IgD-negative memory B cell (primary cell): ENCODE measurements around the gene RPL18A. TPM values are rescaled to one million over a fixed set of nuclear protein-coding genes. Genes with fewer than 3 reads are reported as not detected.
"Not testable (repeated sequence)": the region's sequence is repeated elsewhere in the genome, so short reads cannot be mapped to it uniquely, and the experiment has no call there.

Experiments
- H3K27ac Mint-ChIP-seq, 3 donors: one replicate each; pipeline ENCODE4 v1.8.0; 2020 to 2022; ENCODE audit warnings: mild to moderate bottlenecking in 3 of 3, mixed read lengths in 3 of 3, moderate library complexity in 1 of 3
- H3K27me3 Mint-ChIP-seq: one replicate; pipeline ENCODE4 v1.8.0; 2021; ENCODE audit warnings: mixed read lengths
- H3K36me3 Mint-ChIP-seq: one replicate; pipeline ENCODE4 v1.8.0; 2020; ENCODE audit warnings: mild to moderate bottlenecking, mixed read lengths
- H3K4me1 Mint-ChIP-seq, 3 donors: one replicate each; pipeline ENCODE4 v1.8.0; 2020 to 2022; ENCODE audit warnings: mixed read lengths in 3 of 3, mild to moderate bottlenecking in 1 of 3
- H3K4me3 Mint-ChIP-seq, 4 donors: one replicate each; pipeline ENCODE4 v1.8.0; 2020 to 2022; ENCODE audit warnings: mild to moderate bottlenecking in 4 of 4, mixed read lengths in 4 of 4, moderate library complexity in 3 of 4
- H3K9me3 Mint-ChIP-seq, 3 donors: one replicate each; pipeline ENCODE4 v1.8.0; 2020 to 2021; ENCODE audit warnings: mixed read lengths in 3 of 3, mild to moderate bottlenecking in 1 of 3
- polyA plus RNA-seq: library from polyadenylated mRNA; unstranded; fragments of 300-500 nt; fragmentation: Illumina TruSeq; gene quantifications from one replicate; pipeline ENCODE4 v1.2.3, GENCODE V29; 2021

The RPL18A gene
- polyA plus RNA-seq, 1 donor from 2014 or later = 5,234 TPM

DNA sequence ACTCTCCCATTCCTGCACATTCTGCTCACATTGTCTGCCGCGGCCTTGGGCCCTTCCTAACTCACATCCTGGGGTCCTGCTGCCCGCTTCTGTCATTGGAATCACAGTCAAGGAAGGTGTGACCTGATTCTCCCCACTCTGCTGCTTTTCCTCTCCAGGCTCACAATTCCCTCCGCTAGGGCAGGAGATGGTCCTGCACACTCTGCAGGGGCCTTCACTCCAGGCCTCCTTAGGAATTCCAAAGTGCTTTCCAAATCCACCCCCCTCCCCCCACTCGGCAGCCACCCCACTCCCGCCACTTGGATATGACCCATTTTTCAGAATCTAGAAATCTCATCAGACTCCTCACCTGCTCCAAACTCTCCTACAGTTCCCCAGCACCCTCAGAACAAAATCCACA is 9.0 kb downstream of the RPL18A start:
- Mint-ChIP-seq H3K4me3 (peak overlapping the region in 2 of 4 donors; percentile 14 to 63), H3K27ac (peak overlapping the region in 1 of 3 donors; percentile 59), H3K36me3 (no peaks in the 10 kb centered on the region), H3K4me1 (peaks cover 0 to 2% (median 0%) of the 10 kb centered on the region in 3 donors), H3K9me3 (no peaks in the 10 kb centered on the region), H3K27me3 (peaks cover 13% of the 10 kb centered on the region)

DNA sequence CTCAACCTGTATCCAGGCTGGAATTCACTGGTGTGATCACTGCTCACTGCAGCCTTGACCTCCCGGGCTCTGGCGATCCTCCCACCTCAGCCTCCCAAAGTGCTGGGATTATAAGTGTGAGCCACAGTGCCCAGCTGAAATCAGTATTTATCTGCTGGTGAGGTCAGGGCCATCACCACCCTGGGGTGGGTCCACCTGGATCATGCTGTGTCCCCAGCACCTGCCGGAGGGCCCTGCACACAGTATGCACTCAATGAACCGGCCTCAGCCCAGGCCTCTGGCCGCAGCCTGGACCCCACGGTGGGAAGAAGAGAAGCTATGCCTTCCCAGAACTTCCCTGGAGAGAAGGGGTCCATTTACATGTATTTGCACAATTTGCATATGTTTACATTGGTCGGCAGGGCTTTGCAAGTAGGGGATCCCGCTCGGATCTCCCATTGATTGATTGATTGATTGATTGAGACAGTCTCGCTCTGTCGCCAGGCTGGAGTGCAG is 9.5 kb downstream of the RPL18A start:
- Mint-ChIP-seq H3K9me3 (no peaks in the 10 kb centered on the region), H3K4me1 (peaks cover 0 to 2% (median 0%) of the 10 kb centered on the region in 3 donors), H3K27me3 (peaks cover 13% of the 10 kb centered on the region), H3K4me3 (peak overlapping the region in 2 of 4 donors; percentile 14 to 63), H3K36me3 (no peaks in the 10 kb centered on the region), H3K27ac (peak overlapping the region in 1 of 3 donors; percentile 59)

DNA sequence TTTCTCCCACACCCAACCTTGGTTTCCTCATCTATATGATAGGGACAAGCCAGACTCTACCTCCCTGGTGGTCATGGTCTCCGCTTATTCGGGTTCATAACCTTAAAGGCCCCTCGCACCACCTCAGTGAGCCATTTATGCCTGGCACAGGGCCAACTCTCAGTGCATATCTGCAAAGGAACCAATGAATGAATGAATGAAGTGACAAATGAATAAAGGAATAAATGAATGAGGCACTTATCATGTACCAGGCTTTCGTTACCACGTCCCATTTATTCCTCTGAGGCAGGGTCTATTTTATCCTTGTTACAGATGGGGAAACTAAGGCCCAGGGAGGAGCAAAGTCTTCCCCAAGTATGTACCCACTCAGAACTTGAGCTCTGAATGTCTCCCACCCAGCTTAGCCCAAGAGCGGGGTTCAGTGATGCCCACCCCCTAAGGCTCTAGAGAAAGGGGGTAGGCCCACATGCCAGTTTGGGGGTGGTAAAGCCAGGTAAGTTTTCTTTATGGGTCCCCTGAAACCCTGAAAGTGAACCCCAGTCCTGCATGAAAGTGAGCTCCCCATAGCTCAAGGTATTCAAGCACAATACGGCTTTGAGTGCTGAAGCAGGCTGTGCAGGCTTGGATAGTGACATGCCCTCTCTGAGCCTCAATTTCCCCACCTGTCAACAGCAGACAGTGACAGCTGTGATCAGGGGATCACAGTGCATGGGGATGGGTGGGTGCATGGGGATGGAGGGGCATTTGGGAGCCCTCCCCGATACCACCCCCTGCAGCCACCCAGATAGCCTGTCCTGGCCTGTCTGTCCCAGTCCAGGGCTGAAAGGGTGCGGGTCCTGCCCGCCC is 11.5 kb downstream of the RPL18A start:
- peak overlapping the region in 2 of 3 donors; percentile 7 to 21 for H3K27ac Mint-ChIP-seq
- H3K9me3 Mint-ChIP-seq = no peaks in the 10 kb centered on the region
- H3K27me3 Mint-ChIP-seq = peaks cover 15% of the 10 kb centered on the region
- H3K36me3 Mint-ChIP-seq = no peaks in the 10 kb centered on the region
- H3K4me3 Mint-ChIP-seq = peak overlapping the region in 3 of 4 donors; percentile 16 to 53 (median 51)
- H3K4me1 Mint-ChIP-seq = peaks cover 0 to 2% (median 1%) of the 10 kb centered on the region in 3 donors

DNA sequence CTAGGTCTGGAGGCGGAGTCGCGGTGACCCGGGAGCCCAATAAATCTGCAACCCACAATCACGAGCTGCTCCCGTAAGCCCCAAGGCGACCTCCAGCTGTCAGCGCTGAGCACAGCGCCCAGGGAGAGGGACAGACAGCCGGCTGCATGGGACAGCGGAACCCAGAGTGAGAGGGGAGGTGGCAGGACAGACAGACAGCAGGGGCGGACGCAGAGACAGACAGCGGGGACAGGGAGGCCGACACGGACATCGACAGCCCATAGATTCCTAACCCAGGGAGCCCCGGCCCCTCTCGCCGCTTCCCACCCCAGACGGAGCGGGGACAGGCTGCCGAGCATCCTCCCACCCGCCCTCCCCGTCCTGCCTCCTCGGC is 12.2 kb downstream of the RPL18A start, which contains the start of gene SLC5A5:
Gene SLC5A5, plus strand, starts transcription at position 68 of the 373 bp plus-strand sequence. CDS start 375 bp downstream, outside the sequence.
- no peaks in the 10 kb centered on the region for H3K36me3 Mint-ChIP-seq
- peak within 1 kb of the TSS in 2 of 3 donors; percentile 32 to 50 for H3K27ac Mint-ChIP-seq
- H3K9me3 Mint-ChIP-seq = no peaks in the 10 kb centered on the region

DNA sequence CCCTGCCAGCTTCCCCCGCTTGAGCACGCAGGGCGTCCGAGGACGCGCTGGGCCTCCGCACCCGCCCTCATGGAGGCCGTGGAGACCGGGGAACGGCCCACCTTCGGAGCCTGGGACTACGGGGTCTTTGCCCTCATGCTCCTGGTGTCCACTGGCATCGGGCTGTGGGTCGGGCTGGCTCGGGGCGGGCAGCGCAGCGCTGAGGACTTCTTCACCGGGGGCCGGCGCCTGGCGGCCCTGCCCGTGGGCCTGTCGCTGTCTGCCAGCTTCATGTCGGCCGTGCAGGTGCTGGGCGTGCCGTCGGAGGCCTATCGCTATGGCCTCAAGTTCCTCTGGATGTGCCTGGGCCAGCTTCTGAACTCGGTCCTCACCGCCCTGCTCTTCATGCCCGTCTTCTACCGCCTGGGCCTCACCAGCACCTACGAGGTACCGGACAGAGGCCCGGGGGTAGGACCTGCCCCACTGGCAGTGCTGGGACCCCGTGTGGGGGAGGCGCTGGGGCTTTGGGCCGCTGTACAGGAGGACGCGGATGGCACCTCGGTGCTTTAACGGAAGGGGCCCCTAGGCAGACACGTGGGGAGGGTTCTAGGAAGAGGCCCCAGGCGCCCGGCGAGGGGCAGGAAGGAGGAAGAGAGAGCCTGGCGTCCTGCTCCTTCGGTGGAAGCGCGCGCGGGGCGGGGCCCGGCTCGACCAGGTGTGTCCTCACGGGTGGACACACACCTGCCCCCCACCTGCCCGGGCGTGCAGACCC is 12.7 kb downstream of the RPL18A start:
- H3K4me3 Mint-ChIP-seq = peak overlapping the region; percentile 30 to 81 (median 49)
- H3K27ac Mint-ChIP-seq = peak overlapping the region in 1 of 3 donors; percentile 32
- H3K4me1 Mint-ChIP-seq = peaks cover 0 to 2% (median 1%) of the 10 kb centered on the region in 3 donors
- H3K36me3 Mint-ChIP-seq = no peaks in the 10 kb centered on the region
- no peaks in the 10 kb centered on the region for H3K9me3 Mint-ChIP-seq
- H3K27me3 Mint-ChIP-seq = peaks cover 15% of the 10 kb centered on the region

More for the DNA sequence above, 12.2 kb downstream of the RPL18A start, which contains the start of gene SLC5A5:
- Mint-ChIP-seq H3K4me3 (peak within 1 kb of the TSS; percentile 30 to 81 (median 60)), H3K4me1 (peaks cover 0 to 2% (median 1%) of the 10 kb centered on the region in 3 donors), H3K27me3 (peaks cover 15% of the 10 kb centered on the region)

DNA sequence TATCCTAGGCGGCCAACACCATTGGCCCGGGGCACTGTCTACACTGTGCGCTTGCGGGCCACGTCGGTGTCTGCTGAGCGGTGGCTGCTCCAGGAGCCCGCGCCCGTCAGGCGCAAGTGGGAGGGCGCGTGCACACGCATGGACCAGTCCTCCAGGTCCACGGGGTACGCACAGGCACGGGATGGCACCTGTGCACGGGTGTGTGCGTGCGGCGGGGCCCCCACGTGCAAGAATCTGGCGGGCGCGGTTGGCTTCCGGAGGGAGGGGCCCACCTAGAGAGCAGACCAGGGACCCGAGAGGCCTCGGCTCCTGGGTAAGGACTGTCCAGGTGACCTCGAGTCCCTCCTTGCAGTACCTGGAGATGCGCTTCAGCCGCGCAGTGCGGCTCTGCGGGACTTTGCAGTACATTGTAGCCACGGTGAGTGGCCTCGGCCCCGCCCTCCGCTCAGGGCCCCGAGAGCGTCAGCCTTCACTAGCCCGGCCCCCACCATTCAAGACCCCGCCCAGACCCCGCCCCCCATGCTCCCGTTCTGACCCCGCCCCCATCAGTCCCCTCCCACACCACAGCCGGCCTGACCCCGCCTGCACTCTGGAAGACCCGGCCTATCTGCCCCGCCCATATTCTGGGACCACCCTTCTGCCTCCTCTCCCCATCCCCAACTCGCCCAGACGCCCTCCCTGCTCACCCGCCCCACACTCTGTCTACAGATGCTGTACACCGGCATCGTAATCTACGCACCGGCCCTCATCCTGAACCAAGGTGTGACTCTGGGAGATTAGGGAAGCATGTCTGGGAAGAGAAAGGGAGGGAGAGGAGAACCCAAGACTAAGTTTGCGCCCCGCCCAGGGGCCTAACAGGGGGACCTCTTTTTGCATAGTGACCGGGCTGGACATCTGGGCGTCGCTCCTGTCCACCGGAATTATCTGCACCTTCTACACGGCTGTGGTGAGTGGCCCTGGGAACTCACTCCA is 14.4 kb downstream of the RPL18A start:
- Mint-ChIP-seq H3K4me1 (peaks cover 0 to 2% (median 1%) of the 10 kb centered on the region in 3 donors), H3K27me3 (peaks cover 15% of the 10 kb centered on the region), H3K36me3 (no peaks in the 10 kb centered on the region), H3K27ac (peak overlapping the region in 2 of 3 donors; percentile 79 to 84), H3K9me3 (no peaks in the 10 kb centered on the region), H3K4me3 (peak overlapping the region; percentile 68 to 88 (median 78))

DNA sequence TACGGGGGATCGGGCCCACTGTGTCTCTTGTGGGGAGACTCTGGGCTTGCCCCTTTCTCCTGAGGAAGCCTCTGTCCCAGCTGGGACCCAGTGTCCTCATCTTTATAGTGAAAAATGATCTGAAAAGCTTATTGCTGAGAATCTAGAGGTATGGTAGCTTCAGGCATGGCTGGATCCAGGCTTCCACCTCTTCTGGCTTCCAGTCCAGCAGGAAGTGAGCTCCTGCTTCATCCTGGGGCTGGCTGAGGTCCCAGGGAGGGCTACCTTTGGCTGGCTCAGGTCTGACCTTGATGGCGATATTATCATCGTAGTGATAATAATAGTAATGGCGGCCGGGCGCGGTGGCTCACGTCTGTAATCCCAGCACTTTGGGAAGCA is 15.0 kb downstream of the RPL18A start:
- Mint-ChIP-seq H3K27ac (peak overlapping the region in 2 of 3 donors; percentile 78 to 84), H3K4me3 (peak overlapping the region in 3 of 4 donors; percentile 22 to 85 (median 23)), H3K36me3 (no peaks in the 10 kb centered on the region), H3K9me3 (no peaks in the 10 kb centered on the region), H3K27me3 (peaks cover 15% of the 10 kb centered on the region), H3K4me1 (peaks cover 0 to 2% (median 1%) of the 10 kb centered on the region in 3 donors)

DNA sequence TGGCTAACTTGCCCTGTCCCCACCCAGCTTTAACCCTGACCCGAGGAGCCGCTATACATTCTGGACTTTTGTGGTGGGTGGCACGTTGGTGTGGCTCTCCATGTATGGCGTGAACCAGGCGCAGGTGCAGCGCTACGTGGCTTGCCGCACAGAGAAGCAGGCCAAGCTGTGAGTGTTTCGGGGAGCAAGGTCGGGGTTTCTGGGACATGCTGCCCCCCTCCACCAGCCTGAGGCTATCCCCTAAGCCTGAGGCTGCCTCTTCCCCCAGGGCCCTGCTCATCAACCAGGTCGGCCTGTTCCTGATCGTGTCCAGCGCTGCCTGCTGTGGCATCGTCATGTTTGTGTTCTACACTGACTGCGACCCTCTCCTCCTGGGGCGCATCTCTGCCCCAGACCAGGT is 18.0 kb downstream of the RPL18A start:
- Mint-ChIP-seq H3K4me3 (no peak overlapping the region), H3K27ac (no peak overlapping the region), H3K4me1 (peaks cover 1 to 5% (median 5%) of the 10 kb centered on the region in 3 donors), H3K9me3 (no peaks in the 10 kb centered on the region), H3K27me3 (peaks cover 8% of the 10 kb centered on the region), H3K36me3 (no peaks in the 10 kb centered on the region)

DNA sequence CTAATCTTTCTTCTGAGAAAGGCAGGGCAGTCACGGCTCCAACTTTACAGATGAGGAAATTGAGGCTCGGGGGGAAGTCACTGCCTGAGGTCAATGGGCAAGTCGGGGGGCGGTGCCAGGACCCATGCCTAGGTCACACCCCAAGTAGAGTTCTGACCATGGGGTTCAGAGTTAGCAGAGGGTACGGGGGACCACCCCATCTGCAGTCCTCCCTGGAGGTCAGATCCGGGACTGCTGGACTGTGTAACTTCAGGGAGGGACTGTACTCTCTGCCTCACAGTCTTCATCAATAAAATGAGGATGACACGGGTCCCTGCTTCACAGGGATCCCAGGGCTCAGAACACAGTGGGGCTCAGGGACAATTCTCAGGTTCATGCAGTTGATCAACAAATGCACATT is 19.8 kb downstream of the RPL18A start:
- Mint-ChIP-seq H3K27ac (no peak overlapping the region), H3K4me3 (no peak overlapping the region), H3K27me3 (peaks cover 6% of the 10 kb centered on the region)

DNA sequence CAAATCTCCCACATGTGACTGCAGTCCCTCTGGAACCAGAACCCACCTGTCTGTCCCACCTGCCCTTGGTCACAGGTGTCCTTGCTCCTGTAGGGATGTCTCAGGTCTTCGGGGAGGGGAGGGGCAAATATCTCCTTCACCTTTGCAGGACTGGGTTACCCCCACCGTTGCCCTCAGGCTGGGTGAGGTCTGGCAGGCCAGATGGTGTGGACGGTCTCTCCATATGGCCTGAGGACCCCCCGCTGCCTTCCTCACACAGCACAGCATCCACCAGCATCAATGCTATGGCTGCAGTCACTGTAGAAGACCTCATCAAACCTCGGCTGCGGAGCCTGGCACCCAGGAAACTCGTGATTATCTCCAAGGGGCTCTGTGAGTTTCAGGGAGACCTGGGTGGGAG is 22.0 kb downstream of the RPL18A start:
- H3K9me3 Mint-ChIP-seq = no peaks in the 10 kb centered on the region
- no peak overlapping the region for H3K4me3 Mint-ChIP-seq
- peak overlapping the region in 1 of 3 donors; percentile 65 for H3K27ac Mint-ChIP-seq
- H3K4me1 Mint-ChIP-seq = peaks cover 13 to 21% (median 18%) of the 10 kb centered on the region in 3 donors
- no peaks in the 10 kb centered on the region for H3K36me3 Mint-ChIP-seq
- H3K27me3 Mint-ChIP-seq = peaks cover 4% of the 10 kb centered on the region

More for the DNA sequence above, 19.8 kb downstream of the RPL18A start:
- H3K4me1 Mint-ChIP-seq = peaks cover 4 to 10% (median 10%) of the 10 kb centered on the region in 3 donors
- H3K9me3 Mint-ChIP-seq = no peaks in the 10 kb centered on the region
- no peaks in the 10 kb centered on the region for H3K36me3 Mint-ChIP-seq

DNA sequence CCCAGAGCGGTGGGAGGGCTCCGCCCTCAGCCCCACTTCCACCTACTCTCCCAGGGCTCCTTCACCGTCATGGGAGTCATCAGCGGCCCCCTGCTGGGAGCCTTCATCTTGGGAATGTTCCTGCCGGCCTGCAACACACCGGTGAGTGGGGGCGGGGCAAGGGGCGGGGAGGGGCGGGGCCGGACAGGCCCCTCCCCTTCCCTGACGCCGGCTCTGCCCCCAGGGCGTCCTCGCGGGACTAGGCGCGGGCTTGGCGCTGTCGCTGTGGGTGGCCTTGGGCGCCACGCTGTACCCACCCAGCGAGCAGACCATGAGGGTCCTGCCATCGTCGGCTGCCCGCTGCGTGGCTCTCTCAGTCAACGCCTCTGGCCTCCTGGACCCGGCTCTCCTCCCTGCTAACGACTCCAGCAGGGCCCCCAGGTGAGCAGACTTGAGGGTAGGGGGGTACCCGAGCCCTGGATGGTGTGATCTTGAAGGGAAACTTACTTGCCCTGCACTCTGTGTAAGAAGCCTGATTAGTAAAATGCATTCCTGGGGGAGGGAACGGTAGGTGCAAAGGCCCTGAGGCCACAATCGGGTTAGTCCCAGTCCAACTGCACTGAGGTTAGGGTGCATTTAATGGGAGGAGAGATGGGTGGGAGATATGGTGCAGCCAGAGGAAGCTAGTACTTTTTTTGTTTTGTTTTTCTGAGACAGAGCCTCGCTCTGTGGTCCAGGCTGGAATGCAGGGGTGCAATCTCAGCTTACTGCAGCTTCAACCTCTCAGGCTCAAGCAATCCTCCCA is 24.1 kb downstream of the RPL18A start:
- Mint-ChIP-seq H3K9me3 (no peaks in the 10 kb centered on the region), H3K27me3 (peaks cover 4% of the 10 kb centered on the region), H3K36me3 (no peaks in the 10 kb centered on the region), H3K27ac (peak overlapping the region in 2 of 3 donors; percentile 88 to 93), H3K4me1 (peaks cover 15 to 22% (median 18%) of the 10 kb centered on the region in 3 donors), H3K4me3 (peak overlapping the region in 2 of 4 donors; percentile 62 to 79)

DNA sequence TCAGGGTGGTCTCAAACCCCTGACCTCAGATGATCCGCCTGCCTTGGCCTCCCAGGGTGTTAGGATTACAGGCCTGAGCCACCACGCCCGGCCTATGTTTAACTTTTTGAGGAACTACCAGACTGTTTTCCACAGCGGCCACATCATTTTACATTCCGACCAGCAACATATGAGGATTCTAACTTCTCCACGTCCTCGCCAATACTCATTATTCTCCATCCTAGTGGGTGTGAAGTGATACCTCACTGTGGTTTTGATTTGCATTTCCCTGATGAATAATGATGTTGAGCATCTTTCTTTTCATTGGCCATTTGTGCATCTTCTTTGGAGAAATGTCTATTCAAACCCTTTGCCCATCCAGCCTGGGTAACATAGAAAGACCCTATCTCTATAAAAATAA is 26.8 kb downstream of the RPL18A start:
- Mint-ChIP-seq H3K27ac (no peak overlapping the region), H3K9me3 (peaks cover 0 to 2% (median 0%) of the 10 kb centered on the region in 3 donors), H3K4me3 (peak overlapping the region in 1 of 4 donors; percentile 38), H3K36me3 (peaks cover 4% of the 10 kb centered on the region), H3K27me3 (peaks cover 2% of the 10 kb centered on the region), H3K4me1 (peaks cover 15 to 17% (median 15%) of the 10 kb centered on the region in 3 donors)

DNA sequence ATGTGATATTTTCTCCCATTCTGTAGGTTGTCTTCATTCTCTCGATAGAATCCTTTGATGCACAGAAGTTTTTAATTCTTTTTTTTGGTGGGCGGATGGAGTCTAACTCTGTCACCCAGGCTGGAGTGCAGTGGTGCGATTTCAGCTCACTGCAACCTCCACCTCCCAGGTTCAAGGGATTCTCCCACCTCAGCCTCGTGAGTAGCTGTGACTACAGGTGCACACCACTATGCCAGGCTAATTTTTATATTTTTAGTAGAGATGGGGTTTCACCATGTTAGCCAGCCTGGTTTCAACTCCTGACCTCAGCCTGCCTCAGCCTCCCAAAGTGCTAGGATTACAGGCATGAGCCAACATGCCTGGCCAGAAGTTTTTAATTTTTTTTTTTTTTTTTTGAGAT is 27.5 kb downstream of the RPL18A start:
- H3K4me1 Mint-ChIP-seq = peaks cover 15 to 17% (median 15%) of the 10 kb centered on the region in 3 donors
- H3K27ac Mint-ChIP-seq, H3K36me3 Mint-ChIP-seq, H3K27me3 Mint-ChIP-seq, H3K9me3 Mint-ChIP-seq, H3K4me3 Mint-ChIP-seq: not testable (repeated sequence)
